ENCODE data around the gene LSM4. TPM values are rescaled to one million over a fixed set of nuclear protein-coding genes. Genes with fewer than 3 reads are reported as not detected.

Gene LSM4
- total and polyA plus RNA-seq, 2 of the 13 experiments (the other 11 are each of a cell fraction or from before 2014, with no cell fraction given) = 65.8 to 166 TPM

DNA sequence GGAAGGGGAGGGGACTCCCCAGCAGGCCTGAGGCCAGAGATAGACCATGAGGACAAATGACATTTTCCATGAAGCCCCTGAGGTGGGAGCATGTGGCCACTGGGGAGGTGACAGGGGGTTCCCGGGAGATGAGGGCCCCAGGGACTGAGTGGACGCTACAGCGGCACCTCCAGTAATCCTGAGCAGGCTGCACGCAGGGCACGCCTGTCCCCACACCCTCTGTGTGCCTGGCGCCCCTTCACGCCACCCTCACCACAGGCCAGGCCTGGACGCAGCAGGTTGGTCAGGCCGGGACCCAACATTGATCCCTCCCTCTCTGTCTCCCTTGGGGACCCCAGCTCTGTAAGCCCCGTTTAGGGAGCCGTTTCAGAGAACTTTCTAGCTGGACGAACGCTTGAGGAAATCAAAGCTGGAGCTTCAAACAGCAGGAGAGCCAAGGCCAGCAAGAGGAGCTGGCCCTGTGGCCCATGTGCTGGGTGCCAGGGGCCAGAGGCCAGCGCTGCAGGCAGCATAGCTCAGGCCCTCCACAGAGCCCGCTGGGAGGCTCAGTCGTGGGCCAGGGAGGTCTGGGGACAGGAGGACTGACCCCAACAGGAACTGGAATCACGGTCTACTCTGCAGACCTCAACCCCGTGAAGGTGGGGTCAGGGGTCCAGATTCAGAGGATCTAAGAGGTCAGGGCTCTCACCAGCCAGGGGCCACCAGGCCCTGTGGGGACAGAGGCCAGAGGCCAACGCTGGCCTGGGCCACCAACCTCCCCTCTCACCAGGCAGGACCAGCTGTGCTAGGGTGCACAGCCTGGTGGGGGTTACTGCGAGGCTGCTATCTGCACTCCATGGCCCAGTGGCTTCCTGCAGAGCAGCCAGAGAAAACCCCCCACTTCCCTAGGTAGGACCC lies 14.6 kb downstream of the LSM4 start (continued):
- TF ChIP-seq, protein P1, sequence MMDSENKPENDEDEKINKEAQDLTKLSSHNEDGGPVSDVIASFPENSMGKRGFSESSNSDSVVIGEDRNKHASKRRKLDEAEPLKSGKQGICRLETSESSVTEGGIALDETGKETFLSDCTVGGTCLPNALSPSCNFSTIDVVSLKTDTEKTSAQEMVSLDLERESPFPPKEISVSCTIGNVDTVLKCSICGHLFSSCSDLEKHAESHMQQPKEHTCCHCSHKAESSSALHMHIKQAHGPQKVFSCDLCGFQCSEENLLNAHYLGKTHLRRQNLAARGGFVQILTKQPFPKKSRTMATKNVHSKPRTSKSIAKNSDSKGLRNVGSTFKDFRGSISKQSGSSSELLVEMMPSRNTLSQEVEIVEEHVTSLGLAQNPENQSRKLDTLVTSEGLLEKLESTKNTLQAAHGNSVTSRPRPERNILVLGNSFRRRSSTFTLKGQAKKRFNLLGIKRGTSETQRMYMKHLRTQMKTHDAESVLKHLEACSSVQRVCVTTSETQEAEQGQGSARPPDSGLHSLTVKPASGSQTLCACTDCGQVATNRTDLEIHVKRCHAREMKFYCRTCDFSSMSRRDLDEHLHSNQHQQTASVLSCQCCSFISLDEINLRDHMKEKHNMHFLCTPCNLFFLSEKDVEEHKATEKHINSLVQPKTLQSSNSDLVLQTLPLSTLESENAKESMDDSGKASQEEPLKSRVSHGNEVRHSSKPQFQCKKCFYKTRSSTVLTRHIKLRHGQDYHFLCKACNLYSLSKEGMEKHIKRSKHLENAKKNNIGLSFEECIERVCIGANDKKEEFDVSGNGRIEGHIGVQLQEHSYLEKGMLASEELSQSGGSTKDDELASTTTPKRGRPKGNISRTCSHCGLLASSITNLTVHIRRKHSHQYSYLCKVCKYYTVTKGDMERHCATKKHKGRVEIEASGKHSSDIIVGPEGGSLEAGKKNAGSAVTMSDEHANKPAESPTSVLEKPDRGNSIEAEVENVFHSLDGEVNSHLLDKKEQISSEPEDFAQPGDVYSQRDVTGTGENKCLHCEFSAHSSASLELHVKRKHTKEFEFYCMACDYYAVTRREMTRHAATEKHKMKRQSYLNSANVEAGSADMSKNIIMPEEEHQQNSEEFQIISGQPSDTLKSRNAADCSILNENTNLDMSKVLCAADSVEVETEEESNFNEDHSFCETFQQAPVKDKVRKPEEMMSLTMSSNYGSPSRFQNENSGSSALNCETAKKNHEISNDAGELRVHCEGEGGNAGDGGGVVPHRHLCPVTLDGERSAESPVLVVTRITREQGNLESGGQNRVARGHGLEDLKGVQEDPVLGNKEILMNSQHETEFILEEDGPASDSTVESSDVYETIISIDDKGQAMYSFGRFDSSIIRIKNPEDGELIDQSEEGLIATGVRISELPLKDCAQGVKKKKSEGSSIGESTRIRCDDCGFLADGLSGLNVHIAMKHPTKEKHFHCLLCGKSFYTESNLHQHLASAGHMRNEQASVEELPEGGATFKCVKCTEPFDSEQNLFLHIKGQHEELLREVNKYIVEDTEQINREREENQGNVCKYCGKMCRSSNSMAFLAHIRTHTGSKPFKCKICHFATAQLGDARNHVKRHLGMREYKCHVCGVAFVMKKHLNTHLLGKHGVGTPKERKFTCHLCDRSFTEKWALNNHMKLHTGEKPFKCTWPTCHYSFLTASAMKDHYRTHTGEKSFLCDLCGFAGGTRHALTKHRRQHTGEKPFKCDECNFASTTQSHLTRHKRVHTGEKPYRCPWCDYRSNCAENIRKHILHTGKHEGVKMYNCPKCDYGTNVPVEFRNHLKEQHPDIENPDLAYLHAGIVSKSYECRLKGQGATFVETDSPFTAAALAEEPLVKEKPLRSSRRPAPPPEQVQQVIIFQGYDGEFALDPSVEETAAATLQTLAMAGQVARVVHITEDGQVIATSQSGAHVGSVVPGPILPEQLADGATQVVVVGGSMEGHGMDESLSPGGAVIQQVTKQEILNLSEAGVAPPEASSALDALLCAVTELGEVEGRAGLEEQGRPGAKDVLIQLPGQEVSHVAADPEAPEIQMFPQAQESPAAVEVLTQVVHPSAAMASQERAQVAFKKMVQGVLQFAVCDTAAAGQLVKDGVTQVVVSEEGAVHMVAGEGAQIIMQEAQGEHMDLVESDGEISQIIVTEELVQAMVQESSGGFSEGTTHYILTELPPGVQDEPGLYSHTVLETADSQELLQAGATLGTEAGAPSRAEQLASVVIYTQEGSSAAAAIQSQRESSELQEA (CRISPR knock-in tag; IDR thresholded peaks at IDR 0.05; ENCODE audit: not compliant biosample characterization) = no peak
- no peak for TF ChIP-seq RAD21 (CRISPR knock-in tag; IDR thresholded peaks at IDR 0.05)
- TF ChIP-seq SMARCC2 (IDR thresholded peaks at IDR 0.05) = no peak
- TF ChIP-seq, protein P2, sequence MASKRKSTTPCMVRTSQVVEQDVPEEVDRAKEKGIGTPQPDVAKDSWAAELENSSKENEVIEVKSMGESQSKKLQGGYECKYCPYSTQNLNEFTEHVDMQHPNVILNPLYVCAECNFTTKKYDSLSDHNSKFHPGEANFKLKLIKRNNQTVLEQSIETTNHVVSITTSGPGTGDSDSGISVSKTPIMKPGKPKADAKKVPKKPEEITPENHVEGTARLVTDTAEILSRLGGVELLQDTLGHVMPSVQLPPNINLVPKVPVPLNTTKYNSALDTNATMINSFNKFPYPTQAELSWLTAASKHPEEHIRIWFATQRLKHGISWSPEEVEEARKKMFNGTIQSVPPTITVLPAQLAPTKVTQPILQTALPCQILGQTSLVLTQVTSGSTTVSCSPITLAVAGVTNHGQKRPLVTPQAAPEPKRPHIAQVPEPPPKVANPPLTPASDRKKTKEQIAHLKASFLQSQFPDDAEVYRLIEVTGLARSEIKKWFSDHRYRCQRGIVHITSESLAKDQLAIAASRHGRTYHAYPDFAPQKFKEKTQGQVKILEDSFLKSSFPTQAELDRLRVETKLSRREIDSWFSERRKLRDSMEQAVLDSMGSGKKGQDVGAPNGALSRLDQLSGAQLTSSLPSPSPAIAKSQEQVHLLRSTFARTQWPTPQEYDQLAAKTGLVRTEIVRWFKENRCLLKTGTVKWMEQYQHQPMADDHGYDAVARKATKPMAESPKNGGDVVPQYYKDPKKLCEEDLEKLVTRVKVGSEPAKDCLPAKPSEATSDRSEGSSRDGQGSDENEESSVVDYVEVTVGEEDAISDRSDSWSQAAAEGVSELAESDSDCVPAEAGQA (IDR thresholded peaks at IDR 0.05; ENCODE audit: low read depth) = no peak
- TF ChIP-seq, protein P2 (CRISPR knock-in tag; IDR thresholded peaks at IDR 0.05; ENCODE audit: borderline replicate concordance) = no peak
- no peak for TF ChIP-seq STAG1 (CRISPR knock-in tag; IDR thresholded peaks at IDR 0.05)
- no peak for TF ChIP-seq ZNF225 (CRISPR knock-in tag; IDR thresholded peaks at IDR 0.05)
- TF ChIP-seq XBP1 (CRISPR knock-in tag; IDR thresholded peaks at IDR 0.05) = no peak
- TF ChIP-seq ZKSCAN8 (CRISPR knock-in tag; IDR thresholded peaks at IDR 0.05; ENCODE audit: borderline replicate concordance) = no peak
- no peak for TF ChIP-seq MED8 (CRISPR knock-in tag; IDR thresholded peaks at IDR 0.05; ENCODE audit: insufficient replicate concordance)
- no peak for TF ChIP-seq PHB2 (IDR thresholded peaks at IDR 0.05; ENCODE audit: partially characterized antibody)
- TF ChIP-seq GATA4 (IDR thresholded peaks at IDR 0.05; ENCODE audit: borderline replicate concordance, low read depth) = no peak
- TF ChIP-seq SRSF9 (IDR thresholded peaks at IDR 0.05; ENCODE audit: borderline replicate concordance, insufficient read depth, low read depth, low read length, poor library complexity, severe bottlenecking) = no peak
- TF ChIP-seq, protein P3, sequence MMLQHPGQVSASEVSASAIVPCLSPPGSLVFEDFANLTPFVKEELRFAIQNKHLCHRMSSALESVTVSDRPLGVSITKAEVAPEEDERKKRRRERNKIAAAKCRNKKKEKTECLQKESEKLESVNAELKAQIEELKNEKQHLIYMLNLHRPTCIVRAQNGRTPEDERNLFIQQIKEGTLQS (CRISPR knock-in tag; IDR thresholded peaks at IDR 0.05) = no peak
- TF ChIP-seq ATAD3A (CRISPR knock-in tag; IDR thresholded peaks at IDR 0.05) = no peak
